K562 (cell line): Measurements from ENCODE around the gene GRIA2.

ENCODE experiments used
- BCLAF1 ChIP-seq, 2 experiments: fragments of 450-650 bp in 1 of 2; IDR thresholded peaks; 2 replicates each; pipeline ENCODE4 v1.6.1; 2011 to 2017; ENCODE audit warnings: low read depth in 2 of 2, antibody characterized with exemption in 1 of 2, borderline replicate concordance in 1 of 2, low read length in 1 of 2, mild to moderate bottlenecking in 1 of 2, mixed read lengths in 1 of 2; ENCODE audit not compliant: control insufficient read depth in 1 of 2
- CBX1 ChIP-seq: sonication (generic); IDR thresholded peaks from 2 replicates; pipeline ENCODE4 v1.6.1; 2016; ENCODE audit warnings: antibody characterized with exemption, low read depth, mild to moderate bottlenecking
- CHCHD3 ChIP-seq: fragments of 250-450 bp; sonication (Bioruptor Pico); IDR thresholded peaks from 2 replicates; pipeline ENCODE4 v2.1.2; 2022; ENCODE audit warnings: mild to moderate bottlenecking
- CTCF ChIP-seq, 3 experiments: IDR thresholded peaks in 2 of 3; conservative IDR thresholded peaks in 1 of 3; 2 replicates each; pipeline ENCODE4 v1.5.1; 2011 to 2012; ENCODE audit warnings: low read length in 3 of 3, mild to moderate bottlenecking in 3 of 3, control low read depth in 2 of 3, improper control_type of control experiment in 1 of 3, inconsistent platforms in 1 of 3, low read depth in 1 of 3, mixed read lengths in 1 of 3, moderate library complexity in 1 of 3; ENCODE audit not compliant: insufficient read depth in 2 of 3
- E2F3 ChIP-seq: fragments of 250-450 bp; sonication (Bioruptor Pico); IDR thresholded peaks from 2 replicates; pipeline ENCODE4 v1.4.0; 2020; ENCODE audit warnings: mild to moderate bottlenecking
- MAZ ChIP-seq, 2 experiments: fragments of 450-650 bp in 1 of 2; sonication (generic) in 1 of 2; formaldehyde crosslinking; IDR thresholded peaks in 1 of 2; conservative IDR thresholded peaks in 1 of 2; 2 replicates each; pipeline versions ENCODE4 v1.4.0 to v1.5.0; 2020; ENCODE audit warnings: mild to moderate bottlenecking in 1 of 2, missing genetic modification reagents in 1 of 2
- ZNF232 ChIP-seq: sonication (generic); formaldehyde crosslinking; IDR thresholded peaks from 2 replicates; pipeline ENCODE4 v1.8.0; 2022; ENCODE audit warnings: mild to moderate bottlenecking, missing genetic modification reagents
- ZNF274 ChIP-seq: IDR thresholded peaks from 2 replicates; pipeline ENCODE4 v1.6.1; 2011; ENCODE audit warnings: low read depth, mild to moderate bottlenecking, low read length, moderate library complexity, borderline replicate concordance

- TF ChIP-seq E2F3 (CRISPR knock-in tag) (no peak), ZNF232 (CRISPR knock-in tag) (no peak), CTCF (IDR thresholded peaks at IDR 0.05 in 2 of 3, conservative IDR thresholded peaks at IDR 0.05 in 1 of 3; ENCODE audit: insufficient read depth in 2 of 3, low read depth in 1 of 3, low read length in 3 of 3) (no peak), CBX1 (no peak), ZNF274 (no peak), CHCHD3 (CRISPR knock-in tag) (no peak), MAZ (CRISPR knock-in tag; conservative IDR thresholded peaks at IDR 0.05 in 1 of 2, IDR thresholded peaks at IDR 0.05 in 1 of 2) (no peak), BCLAF1 (IDR thresholded peaks at IDR 0.05; ENCODE audit: borderline replicate concordance in 1 of 2, control insufficient read depth in 1 of 2, low read depth in 2 of 2, low read length in 1 of 2) (no peak)
Measured at GRCh38 chr4:157226035-157226434, 5.5 kb downstream of the GRIA2 start.
